T-helper 2 cell (primary cell): ENCODE data around the gene ZNF236.
A peak's percentile ranks its signal among the peaks of the same experiment; 100 is the strongest.
"Not testable (repeated sequence)": the region's sequence is repeated elsewhere in the genome, so short reads cannot be mapped to it uniquely, and the experiment has no call there.

Experiments
- DNase-seq, 5 experiments: peaks; one replicate each; pipeline versions ENCODE4 v3.0.0 to v3.0.0-alpha.2; 2012 to 2022

ZNF236 gene

GRCh38 chr18:76953583-76954233 is 131.4 kb downstream of the ZNF236 start:
- DNase-seq, result no peak

GRCh38 chr18:76955524-76956170 is 133.3 kb downstream of the ZNF236 start:
- DNase-seq, result no peak

- no peak for DNase-seq
These were observed 134.3 kb downstream of the ZNF236 start for GRCh38 chr18:76956648-76957047.

- no peak for DNase-seq
These were observed 135.3 kb downstream of the ZNF236 start for GRCh38 chr18:76957384-76958355.

- no peak for DNase-seq
These were observed 136.5 kb downstream of the ZNF236 start for GRCh38 chr18:76958692-76959341.

- DNase-seq, result no peak
These were observed 137.2 kb downstream of the ZNF236 start for GRCh38 chr18:76959605-76960004.

- no peak for DNase-seq
These were observed 138.2 kb downstream of the ZNF236 start for GRCh38 chr18:76960528-76961035.

- DNase-seq, result no peak
These were observed 140.5 kb downstream of the ZNF236 start for GRCh38 chr18:76962851-76963250.

GRCh38 chr18:76963936-76964335 is 141.6 kb downstream of the ZNF236 start:
- peak in 1 of 5 experiments; percentile 66 for DNase-seq

GRCh38 chr18:76965555-76966151 is 143.3 kb downstream of the ZNF236 start:
- DNase-seq, result not testable (repeated sequence)

GRCh38 chr18:76967299-76967698 is 144.9 kb downstream of the ZNF236 start:
- peak in 1 of 5 experiments; percentile 52 for DNase-seq

GRCh38 chr18:76967721-76968472 is 145.5 kb downstream of the ZNF236 start:
- DNase-seq, result no peak

GRCh38 chr18:76970770-76971559 is 148.6 kb downstream of the ZNF236 start:
- no peak for DNase-seq

GRCh38 chr18:76972241-76972640 is 149.9 kb downstream of the ZNF236 start:
- DNase-seq, result no peak

GRCh38 chr18:76972846-76973519 is 150.6 kb downstream of the ZNF236 start:
- DNase-seq, result no peak

GRCh38 chr18:76973520-76974266 is 151.3 kb downstream of the ZNF236 start:
- DNase-seq, result no peak

- DNase-seq, result no peak
These were observed 152.0 kb downstream of the ZNF236 start for GRCh38 chr18:76974386-76974785.

GRCh38 chr18:76975577-76976110 is 153.3 kb downstream of the ZNF236 start:
- DNase-seq, result no peak

GRCh38 chr18:76977108-76977621 is 154.8 kb downstream of the ZNF236 start:
- no peak for DNase-seq
